ENCODE measurements around the gene TMEM50B.
A peak's percentile ranks its signal among the peaks of the same experiment; 100 is the strongest.

Gene TMEM50B

GRCh38 chr21:33493756-33494155 lies 14.0 kb upstream of the TMEM50B start:
- DNase-seq (ENCODE audit: extremely low spot score) = no peak
- ChIA-PET POLR2A (no interaction called here), CTCF (no interaction called here)
- TF ChIP-seq CTCF (IDR thresholded peaks at IDR 0.05; ENCODE audit: control extremely low read depth, extremely low read depth, low read depth, missing control alignments) = no peak

- POLR2A ChIA-PET = no interaction called here
- DNase-seq (ENCODE audit: extremely low spot score) = no peak
- TF ChIP-seq CTCF (IDR thresholded peaks at IDR 0.05; ENCODE audit: control extremely low read depth, extremely low read depth, low read depth, missing control alignments) = no peak
- CTCF ChIA-PET = no interaction called here
These were observed 12.8 kb upstream of the TMEM50B start for GRCh38 chr21:33492571-33492970.

- TF ChIP-seq CTCF (IDR thresholded peaks at IDR 0.05; ENCODE audit: control extremely low read depth, extremely low read depth, low read depth, missing control alignments) = no peak
- peak; percentile 96 for DNase-seq (ENCODE audit: extremely low spot score)
- POLR2A ChIA-PET = interaction anchor here (1.0 to 1.6 kb wide), 4 partner anchors 10 to 39 kb away, joined by 3 to 21 read pairs (median 4); partner anchors contain the start of gene TMEM50B
- CTCF ChIA-PET = interaction anchor here (0.7 to 3.8 kb wide), 8 partner anchors 8 to 292 kb away, joined by 3 to 30 read pairs (median 3); partner anchors contain the start of gene TMEM50B
These were observed 11.8 kb upstream of the TMEM50B start, which contains the start of gene DNAJC28 for GRCh38 chr21:33491373-33492102. TSS of gene DNAJC28 (minus strand) at chr21:33491716. CDS start at chr21:33489393, 2,323 bp downstream.

- CTCF ChIA-PET = interaction anchor here (0.7 to 3.8 kb wide), 8 partner anchors 8 to 291 kb away, joined by 3 to 30 read pairs (median 3); partner anchors contain the start of gene TMEM50B
- TF ChIP-seq CTCF (IDR thresholded peaks at IDR 0.05; ENCODE audit: control extremely low read depth, extremely low read depth, low read depth, missing control alignments) = no peak
- POLR2A ChIA-PET = interaction anchor here (1.0 to 1.6 kb wide), 4 partner anchors 10 to 40 kb away, joined by 3 to 21 read pairs (median 4); partner anchors contain the start of gene TMEM50B
- no peak for DNase-seq (ENCODE audit: extremely low spot score)
These were observed 11.2 kb upstream of the TMEM50B start for GRCh38 chr21:33490991-33491372.

GRCh38 chr21:33488936-33489335 lies 9.2 kb upstream of the TMEM50B start:
- no peak for TF ChIP-seq CTCF (IDR thresholded peaks at IDR 0.05; ENCODE audit: control extremely low read depth, extremely low read depth, low read depth, missing control alignments)
- no peak for DNase-seq (ENCODE audit: extremely low spot score)
- ChIA-PET CTCF (interaction anchor here (3.8 kb wide), 1 partner anchor 9 kb away, joined by 30 read pairs; the partner anchor contains the start of gene TMEM50B), POLR2A (no interaction called here)

- TF ChIP-seq CTCF (IDR thresholded peaks at IDR 0.05; ENCODE audit: control extremely low read depth, extremely low read depth, low read depth, missing control alignments) = no peak
- CTCF ChIA-PET = interaction anchor here (3.8 kb wide), 1 partner anchor 8 kb away, joined by 30 read pairs; the partner anchor contains the start of gene TMEM50B
- POLR2A ChIA-PET = no interaction called here
- DNase-seq (ENCODE audit: extremely low spot score) = no peak
These were observed 8.2 kb upstream of the TMEM50B start for GRCh38 chr21:33487996-33488395.

All from GM10248 (cell line).